ENCODE data around the gene WNT7A.

DNA sequence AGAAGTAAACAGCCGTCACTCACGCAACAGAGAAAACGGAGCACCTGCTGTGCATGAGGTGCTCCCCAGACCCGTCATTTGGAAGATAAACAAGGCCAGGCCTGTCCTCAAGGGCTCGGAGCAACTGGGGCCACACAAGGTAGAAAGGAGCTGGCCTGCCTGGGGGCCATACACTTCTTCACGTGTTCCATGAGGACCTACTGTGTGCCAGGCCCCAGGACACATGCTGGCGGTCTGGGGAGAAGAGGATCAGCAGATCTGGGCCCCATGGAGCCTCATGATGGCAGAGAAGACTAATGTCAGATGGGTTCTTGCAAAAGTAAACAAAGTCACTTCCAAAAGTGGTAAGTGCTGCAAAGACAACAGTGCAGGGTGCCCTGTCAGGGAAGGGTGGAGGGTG lies 14.3 kb downstream of the WNT7A start:
- TF ChIP-seq, protein P1, sequence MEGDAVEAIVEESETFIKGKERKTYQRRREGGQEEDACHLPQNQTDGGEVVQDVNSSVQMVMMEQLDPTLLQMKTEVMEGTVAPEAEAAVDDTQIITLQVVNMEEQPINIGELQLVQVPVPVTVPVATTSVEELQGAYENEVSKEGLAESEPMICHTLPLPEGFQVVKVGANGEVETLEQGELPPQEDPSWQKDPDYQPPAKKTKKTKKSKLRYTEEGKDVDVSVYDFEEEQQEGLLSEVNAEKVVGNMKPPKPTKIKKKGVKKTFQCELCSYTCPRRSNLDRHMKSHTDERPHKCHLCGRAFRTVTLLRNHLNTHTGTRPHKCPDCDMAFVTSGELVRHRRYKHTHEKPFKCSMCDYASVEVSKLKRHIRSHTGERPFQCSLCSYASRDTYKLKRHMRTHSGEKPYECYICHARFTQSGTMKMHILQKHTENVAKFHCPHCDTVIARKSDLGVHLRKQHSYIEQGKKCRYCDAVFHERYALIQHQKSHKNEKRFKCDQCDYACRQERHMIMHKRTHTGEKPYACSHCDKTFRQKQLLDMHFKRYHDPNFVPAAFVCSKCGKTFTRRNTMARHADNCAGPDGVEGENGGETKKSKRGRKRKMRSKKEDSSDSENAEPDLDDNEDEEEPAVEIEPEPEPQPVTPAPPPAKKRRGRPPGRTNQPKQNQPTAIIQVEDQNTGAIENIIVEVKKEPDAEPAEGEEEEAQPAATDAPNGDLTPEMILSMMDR (IDR thresholded peaks at IDR 0.05; ENCODE audit: low read length) = no peak
- TF ChIP-seq EZH2 (optimal IDR thresholded peaks at IDR 0.05; ENCODE audit: low read depth, low read length) (no peak), EZH2phosphoT487 (IDR thresholded peaks at IDR 0.05; ENCODE audit: low read length) (no peak)
